Measurements from ENCODE around the gene SLC26A11.

GRCh38 chr17:80218391-80218790 is 1.8 kb upstream of the SLC26A11 start:
- TF ChIP-seq, protein P1, sequence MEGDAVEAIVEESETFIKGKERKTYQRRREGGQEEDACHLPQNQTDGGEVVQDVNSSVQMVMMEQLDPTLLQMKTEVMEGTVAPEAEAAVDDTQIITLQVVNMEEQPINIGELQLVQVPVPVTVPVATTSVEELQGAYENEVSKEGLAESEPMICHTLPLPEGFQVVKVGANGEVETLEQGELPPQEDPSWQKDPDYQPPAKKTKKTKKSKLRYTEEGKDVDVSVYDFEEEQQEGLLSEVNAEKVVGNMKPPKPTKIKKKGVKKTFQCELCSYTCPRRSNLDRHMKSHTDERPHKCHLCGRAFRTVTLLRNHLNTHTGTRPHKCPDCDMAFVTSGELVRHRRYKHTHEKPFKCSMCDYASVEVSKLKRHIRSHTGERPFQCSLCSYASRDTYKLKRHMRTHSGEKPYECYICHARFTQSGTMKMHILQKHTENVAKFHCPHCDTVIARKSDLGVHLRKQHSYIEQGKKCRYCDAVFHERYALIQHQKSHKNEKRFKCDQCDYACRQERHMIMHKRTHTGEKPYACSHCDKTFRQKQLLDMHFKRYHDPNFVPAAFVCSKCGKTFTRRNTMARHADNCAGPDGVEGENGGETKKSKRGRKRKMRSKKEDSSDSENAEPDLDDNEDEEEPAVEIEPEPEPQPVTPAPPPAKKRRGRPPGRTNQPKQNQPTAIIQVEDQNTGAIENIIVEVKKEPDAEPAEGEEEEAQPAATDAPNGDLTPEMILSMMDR (IDR thresholded peaks at IDR 0.05): no peak
- TF ChIP-seq ZFX (IDR thresholded peaks at IDR 0.05; ENCODE audit: borderline replicate concordance): no peak

All from 22Rv1 (cell line).